ENCODE measurements around the gene DCXR.
"Not testable (repeated sequence)": the region's sequence is repeated elsewhere in the genome, so short reads cannot be mapped to it uniquely, and the experiment has no call there.

Gene DCXR

GRCh38 chr17:82039695-82040299 is 2.3 kb upstream of the DCXR start:
- DNase-seq (ENCODE audit: low read depth): no peak

GRCh38 chr17:82038796-82039409 is 1.4 kb upstream of the DCXR start:
- not testable (repeated sequence) for DNase-seq (ENCODE audit: low read depth)

GRCh38 chr17:82037889-82038195 is 345 bp upstream of the DCXR start:
- DNase-seq (ENCODE audit: low read depth): no peak

GRCh38 chr17:82036634-82037091 is 834 bp downstream of the DCXR start:
- DNase-seq (ENCODE audit: low read depth): no peak

- no peak for DNase-seq (ENCODE audit: low read depth)
Observed at GRCh38 chr17:82035956-82036633, 1.4 kb downstream of the DCXR start.

GRCh38 chr17:82035488-82035887 is 2.0 kb downstream of the DCXR start:
- DNase-seq (ENCODE audit: low read depth): no peak

- no peak for DNase-seq (ENCODE audit: low read depth)
Observed at GRCh38 chr17:82034371-82035011, 3.0 kb downstream of the DCXR start.

- no peak for DNase-seq (ENCODE audit: low read depth)
Observed at GRCh38 chr17:82033359-82034085, 4.0 kb downstream of the DCXR start.

GRCh38 chr17:82031885-82032627 is 5.4 kb downstream of the DCXR start:
- peak; percentile 46 for DNase-seq (ENCODE audit: low read depth)

- DNase-seq (ENCODE audit: low read depth): no peak
Observed at GRCh38 chr17:82031303-82031884, 6.1 kb downstream of the DCXR start, which contains the start of gene RAC3. Gene RAC3, plus strand, starts transcription at chr17:82031678. Its CDS starts 84 bp downstream, at chr17:82031762.

- DNase-seq (ENCODE audit: low read depth): peak; percentile 80
Observed at GRCh38 chr17:82030470-82031302, 6.8 kb downstream of the DCXR start.

GRCh38 chr17:82029990-82030469 is 7.5 kb downstream of the DCXR start:
- DNase-seq (ENCODE audit: low read depth): no peak

- DNase-seq (ENCODE audit: low read depth): no peak
Observed at GRCh38 chr17:82029391-82029790, 8.1 kb downstream of the DCXR start.

GRCh38 chr17:82028966-82029365 is 8.5 kb downstream of the DCXR start:
- DNase-seq (ENCODE audit: low read depth): no peak

GRCh38 chr17:82028246-82028645 is 9.3 kb downstream of the DCXR start:
- DNase-seq (ENCODE audit: low read depth): no peak

GRCh38 chr17:82025401-82026107 is 11.9 kb downstream of the DCXR start:
- DNase-seq (ENCODE audit: low read depth): no peak

GRCh38 chr17:82024859-82025258 is 12.6 kb downstream of the DCXR start:
- DNase-seq (ENCODE audit: low read depth): no peak

GRCh38 chr17:82023447-82024241 is 13.9 kb downstream of the DCXR start:
- no peak for DNase-seq (ENCODE audit: low read depth)
